PFSK-1 (cell line): ENCODE measurements around the gene NPR3.

Source experiments
- POLR2AphosphoS5 ChIP-seq: IDR thresholded peaks from 2 replicates; pipeline ENCODE4 v1.6.1; 2012; ENCODE audit warnings: low read depth, mild to moderate bottlenecking, control low read depth, low read length, moderate library complexity
- SIN3A ChIP-seq: IDR thresholded peaks from 2 replicates; pipeline ENCODE4 v1.6.1; 2012; ENCODE audit warnings: mild to moderate bottlenecking, low read length, moderate library complexity, borderline replicate concordance; ENCODE audit not compliant: insufficient read depth
- TAF1 ChIP-seq: IDR thresholded peaks from 2 replicates; pipeline ENCODE4 v1.6.1; 2012; ENCODE audit warnings: low read length, control low read depth, borderline replicate concordance; ENCODE audit not compliant: insufficient read depth

DNA sequence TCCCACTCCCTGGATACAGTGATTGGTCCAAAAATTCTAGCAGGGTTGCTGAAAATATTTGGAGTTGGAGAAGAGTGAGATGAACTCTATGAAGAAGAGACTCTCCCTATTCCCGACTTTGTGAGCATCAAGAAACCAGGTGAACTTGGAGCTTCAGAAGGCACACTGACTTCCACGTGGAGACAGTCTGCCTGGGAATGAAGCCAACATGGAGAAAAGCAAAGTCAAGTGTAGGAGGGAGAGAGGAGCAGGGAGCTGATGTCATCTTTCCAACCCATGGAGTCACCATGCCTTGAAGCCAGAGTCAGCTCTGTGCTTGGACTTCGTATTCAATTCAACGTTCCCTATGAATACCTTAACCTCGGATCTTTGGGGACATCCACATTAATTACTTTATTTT is 125.1 kb downstream of the NPR3 start:
- no peak for TF ChIP-seq TAF1
- no peak for TF ChIP-seq SIN3A
- TF ChIP-seq POLR2AphosphoS5: no peak
